ENCODE measurements around the gene SASH1.

The SASH1 gene

GRCh38 chr6:148426317-148426977, 83.8 kb downstream of the SASH1 start:
- no peak for DNase-seq (ENCODE audit: low read depth)
- H3K4me3 ChIP-seq (ENCODE audit: low read depth, low read length) = no peak overlapping the region
- no peak for TF ChIP-seq CTCF (IDR thresholded peaks at IDR 0.05; ENCODE audit: low read depth, low read length, missing control alignments)

- no peak for TF ChIP-seq CTCF (IDR thresholded peaks at IDR 0.05; ENCODE audit: low read depth, low read length, missing control alignments)
- DNase-seq (ENCODE audit: low read depth) = no peak
- no peak overlapping the region for H3K4me3 ChIP-seq (ENCODE audit: low read depth, low read length)
Observed at GRCh38 chr6:148427333-148427732, 84.7 kb downstream of the SASH1 start.

GRCh38 chr6:148429423-148429822, 86.8 kb downstream of the SASH1 start:
- no peak overlapping the region for H3K4me3 ChIP-seq (ENCODE audit: low read depth, low read length)
- TF ChIP-seq CTCF (IDR thresholded peaks at IDR 0.05; ENCODE audit: low read depth, low read length, missing control alignments) = no peak
- no peak for DNase-seq (ENCODE audit: low read depth)

GRCh38 chr6:148430897-148431296, 88.3 kb downstream of the SASH1 start:
- no peak overlapping the region for H3K4me3 ChIP-seq (ENCODE audit: low read depth, low read length)
- TF ChIP-seq CTCF (IDR thresholded peaks at IDR 0.05; ENCODE audit: low read depth, low read length, missing control alignments) = no peak
- no peak for DNase-seq (ENCODE audit: low read depth)

GRCh38 chr6:148431413-148431812, 88.8 kb downstream of the SASH1 start:
- DNase-seq (ENCODE audit: low read depth) = no peak
- no peak for TF ChIP-seq CTCF (IDR thresholded peaks at IDR 0.05; ENCODE audit: low read depth, low read length, missing control alignments)
- no peak overlapping the region for H3K4me3 ChIP-seq (ENCODE audit: low read depth, low read length)

- no peak for TF ChIP-seq CTCF (IDR thresholded peaks at IDR 0.05; ENCODE audit: low read depth, low read length, missing control alignments)
- no peak overlapping the region for H3K4me3 ChIP-seq (ENCODE audit: low read depth, low read length)
- no peak for DNase-seq (ENCODE audit: low read depth)
Observed at GRCh38 chr6:148431840-148432239, 89.2 kb downstream of the SASH1 start.
